Endodermal cell (in vitro differentiated cells): Measurements from ENCODE around the gene ADSS2. TPM values are rescaled to one million over a fixed set of nuclear protein-coding genes. Genes with fewer than 3 reads are reported as not detected.

Source experiments
- DNase-seq: peaks from one replicate; pipeline ENCODE4 v3.0.0-alpha.2; 2017
- H3K27ac ChIP-seq: 2 replicates; pipeline ENCODE4 v1.5.1; 2013; ENCODE audit warnings: mild to moderate bottlenecking, low read depth, low read length, moderate library complexity
- H3K27me3 ChIP-seq: 2 replicates; pipeline ENCODE4 v1.6.1; 2013; ENCODE audit warnings: mild to moderate bottlenecking, low read length, moderate library complexity; ENCODE audit not compliant: insufficient read depth, control insufficient read depth, poor library complexity, severe bottlenecking
- H3K36me3 ChIP-seq: 2 replicates; pipeline ENCODE4 v1.7.0; 2013; ENCODE audit warnings: mild to moderate bottlenecking, low read length, moderate library complexity; ENCODE audit not compliant: control insufficient read depth, insufficient read depth
- H3K4me1 ChIP-seq: one replicate; pipeline ENCODE4 v1.7.0; 2013; ENCODE audit warnings: low read length; ENCODE audit not compliant: control insufficient read depth, insufficient read depth
- H3K4me3 ChIP-seq: 2 replicates; pipeline ENCODE4 v1.5.1; 2013; ENCODE audit warnings: mild to moderate bottlenecking, low read length, moderate library complexity
- H3K9ac ChIP-seq: 2 replicates; pipeline ENCODE4 v1.6.1; 2013; ENCODE audit warnings: mild to moderate bottlenecking, low read length, moderate library complexity; ENCODE audit not compliant: poor library complexity, severe bottlenecking; ENCODE audit errors: extremely low read depth
- H3K9me3 ChIP-seq: 2 replicates; pipeline ENCODE4 v1.6.1; 2013; ENCODE audit warnings: mild to moderate bottlenecking, low read length, moderate library complexity; ENCODE audit not compliant: control insufficient read depth
- H3K27ac Mint-ChIP-seq: 2 replicates; pipeline ENCODE4 v1.8.0; 2020; ENCODE audit warnings: mixed read lengths
- H3K27me3 Mint-ChIP-seq: 2 replicates; pipeline ENCODE4 v1.8.0; 2021; ENCODE audit warnings: mild to moderate bottlenecking, mixed read lengths; ENCODE audit not compliant: insufficient read depth
- H3K36me3 Mint-ChIP-seq: 2 replicates; pipeline ENCODE4 v1.8.0; 2020; ENCODE audit warnings: low read depth, mixed read lengths
- H3K4me1 Mint-ChIP-seq: 2 replicates; pipeline ENCODE4 v1.8.0; 2020; ENCODE audit warnings: mixed read lengths
- H3K4me3 Mint-ChIP-seq: 2 replicates; pipeline ENCODE4 v1.8.0; 2020; ENCODE audit warnings: mild to moderate bottlenecking, moderate library complexity, mixed read lengths
- H3K9me3 Mint-ChIP-seq: 2 replicates; pipeline ENCODE4 v1.8.0; 2020; ENCODE audit warnings: mild to moderate bottlenecking, mixed read lengths
- CTCF ChIP-seq: fragments of 200-600 bp; sonication (generic); conservative IDR thresholded peaks from 2 replicates; pipeline ENCODE4 v1.5.0; 2021; ENCODE audit warnings: antibody characterized with exemption, mild to moderate bottlenecking
- WGBS, 2 experiments: methylation state at CpG; one replicate each; pipeline versions ENCODE4 v1.1.5 to v1.1.7; 2013; ENCODE audit warnings: missing lambda C conversion rate in 2 of 2, mixed read lengths in 1 of 2; ENCODE audit not compliant: insufficient coverage in 1 of 2, insufficient read length in 1 of 2; 5-methylcytosine and 5-hydroxymethylcytosine counted together
- total RNA-seq, 2 donors: library from RNA; stranded (reverse); fragmentation: NEBNext Ultra II Directional in 1 of 2; extraction: Animal tissue kit (Norgen Biotek cat#: 25700) in 1 of 2; gene quantifications; 2 replicates in 1 of 2; 3 replicates in 1 of 2; pipeline ENCODE4 v1.2.1, GENCODE V29; 2021

The ADSS2 gene
- total RNA-seq, 2 donors from 2014 or later: 45.9 to 50.2 TPM

- WGBS, 2 experiments: 95 to 96% methylated on average over 4 to 5 of the region's 5 CpGs
- Mint-ChIP-seq H3K9me3 (no peaks in the 10 kb centered on the region), H3K27me3 (no peaks in the 10 kb centered on the region), H3K4me1 (peaks cover 14% of the 10 kb centered on the region), H3K36me3 (peaks cover 66% of the 10 kb centered on the region), H3K4me3 (no peak overlapping the region), H3K27ac (peak overlapping the region; percentile 10)
- Histone ChIP-seq H3K36me3 (peaks cover 73% of the 10 kb centered on the region), H3K27ac (no peak overlapping the region), H3K9ac (no peak overlapping the region), H3K9me3 (no peaks in the 10 kb centered on the region), H3K27me3 (no peaks in the 10 kb centered on the region), H3K4me1 (no peaks in the 10 kb centered on the region), H3K4me3 (no peak overlapping the region)
- DNase-seq: no peak
- TF ChIP-seq CTCF: no peak
Observed at GRCh38 chr1:244412176-244412575, 39.5 kb downstream of the ADSS2 start.

GRCh38 chr1:244409701-244410100, 42.0 kb downstream of the ADSS2 start:
- Mint-ChIP-seq H3K9me3 (no peaks in the 10 kb centered on the region), H3K27me3 (no peaks in the 10 kb centered on the region), H3K4me1 (peaks cover 10% of the 10 kb centered on the region), H3K36me3 (peaks cover 65% of the 10 kb centered on the region), H3K4me3 (no peak overlapping the region), H3K27ac (no peak overlapping the region)
- no peaks in the 10 kb centered on the region for H3K27me3 ChIP-seq
- DNase-seq: no peak
- no peak for TF ChIP-seq CTCF
- no peak overlapping the region for H3K27ac ChIP-seq
- H3K4me1 ChIP-seq: no peaks in the 10 kb centered on the region
- H3K4me3 ChIP-seq: no peak overlapping the region
- peaks cover 50% of the 10 kb centered on the region for H3K36me3 ChIP-seq
- no peak overlapping the region for H3K9ac ChIP-seq
- 91 to 94% methylated on average over 2 of the region's 2 CpGs for WGBS, 2 experiments
- H3K9me3 ChIP-seq: no peaks in the 10 kb centered on the region

- H3K27me3 Mint-ChIP-seq: no peaks in the 10 kb centered on the region
- H3K27me3 ChIP-seq: no peaks in the 10 kb centered on the region
- peaks cover 24% of the 10 kb centered on the region for H3K9me3 Mint-ChIP-seq
- no peaks in the 10 kb centered on the region for H3K4me1 ChIP-seq
- no peak for TF ChIP-seq CTCF
- H3K27ac ChIP-seq: no peak overlapping the region
- WGBS, 2 experiments: 93 to 94% methylated on average over 4 of the region's 4 CpGs
- peaks cover 29% of the 10 kb centered on the region for H3K9me3 ChIP-seq
- H3K36me3 ChIP-seq: peaks cover 56% of the 10 kb centered on the region
- H3K4me1 Mint-ChIP-seq: peaks cover 2% of the 10 kb centered on the region
- H3K36me3 Mint-ChIP-seq: peaks cover 74% of the 10 kb centered on the region
- H3K4me3 Mint-ChIP-seq: no peak overlapping the region
- no peak overlapping the region for H3K27ac Mint-ChIP-seq
- DNase-seq: no peak
- H3K9ac ChIP-seq: no peak overlapping the region
- H3K4me3 ChIP-seq: no peak overlapping the region
Observed at GRCh38 chr1:244406337-244406736, 45.4 kb downstream of the ADSS2 start.
